GM12872 (cell line): Measurements from ENCODE around the gene KDM7A.

Experiments
- CTCF ChIP-seq: IDR thresholded peaks from 3 replicates; pipeline ENCODE4 v1.5.1; 2011; ENCODE audit warnings: low read depth, mild to moderate bottlenecking, low read length, moderate library complexity; ENCODE audit not compliant: insufficient read depth

The KDM7A gene

GRCh38 chr7:140048138-140048537, 128.6 kb downstream of the KDM7A start:
- TF ChIP-seq CTCF: no peak

DNA sequence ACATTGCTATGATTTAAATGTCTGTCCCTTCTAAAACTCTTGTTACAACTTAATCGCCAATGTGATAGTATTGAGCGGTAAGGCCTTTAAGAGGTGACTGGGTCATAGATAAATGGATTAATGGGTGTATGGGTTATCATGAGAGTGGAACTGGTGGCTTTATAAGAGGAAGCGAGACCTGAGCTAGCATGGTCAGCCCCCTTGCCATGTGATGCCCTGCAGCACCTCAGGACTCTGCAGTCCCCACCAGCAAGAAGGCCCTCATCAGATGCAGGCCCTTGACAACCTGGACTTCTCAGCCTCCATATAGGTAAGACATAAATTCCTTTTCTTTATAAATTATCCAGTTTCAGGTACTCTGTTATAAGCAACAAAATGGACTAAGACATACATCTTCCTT, 129.6 kb downstream of the KDM7A start:
- no peak for TF ChIP-seq CTCF

- no peak for TF ChIP-seq CTCF
Measured at GRCh38 chr7:140045697-140046096, 131.1 kb downstream of the KDM7A start.

DNA sequence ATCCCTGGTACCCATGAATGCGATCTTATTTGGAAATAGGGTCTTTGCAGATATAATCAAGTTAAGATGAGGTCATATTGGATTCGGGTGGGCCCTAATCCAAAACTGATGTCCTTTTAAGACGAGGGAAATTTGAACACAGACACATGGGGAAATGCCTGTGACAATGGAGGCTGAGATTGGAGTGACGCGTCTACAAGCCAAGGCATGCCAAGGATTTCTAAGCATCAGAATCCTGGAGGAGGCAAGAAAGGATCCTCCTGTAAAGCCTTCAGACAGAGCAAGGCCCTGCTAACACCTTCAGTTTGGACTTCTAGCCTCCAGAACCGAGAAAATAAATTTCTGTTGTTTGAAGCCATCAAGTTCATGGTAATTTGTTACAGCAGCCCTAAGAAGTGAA, 132.5 kb downstream of the KDM7A start:
- no peak for TF ChIP-seq CTCF

- TF ChIP-seq CTCF: no peak
Measured at GRCh38 chr7:140042386-140042670, 134.5 kb downstream of the KDM7A start.

GRCh38 chr7:140041659-140042385, 135.0 kb downstream of the KDM7A start:
- TF ChIP-seq CTCF: no peak

DNA sequence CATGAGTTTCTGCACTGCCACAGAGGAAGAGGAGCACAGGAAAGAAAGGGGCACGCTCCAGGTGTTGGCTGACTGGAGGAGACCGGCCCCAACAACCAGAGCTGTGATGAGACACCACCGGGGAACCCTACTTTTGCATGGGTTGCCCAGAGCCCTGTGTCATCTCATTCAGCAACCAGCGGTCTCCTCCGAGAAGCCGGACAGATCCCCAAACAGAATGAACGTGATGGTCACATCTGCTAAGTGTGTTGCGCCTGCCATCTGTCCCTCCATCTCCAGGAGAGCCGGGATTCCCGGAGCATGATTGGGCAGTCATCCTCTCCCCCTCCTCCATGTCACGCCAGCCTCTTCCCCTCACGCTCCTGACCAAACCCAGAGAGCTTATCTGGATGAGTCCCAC, 136.9 kb downstream of the KDM7A start:
- no peak for TF ChIP-seq CTCF
